ENCODE results near the gene MISP.

MISP gene

DNA sequence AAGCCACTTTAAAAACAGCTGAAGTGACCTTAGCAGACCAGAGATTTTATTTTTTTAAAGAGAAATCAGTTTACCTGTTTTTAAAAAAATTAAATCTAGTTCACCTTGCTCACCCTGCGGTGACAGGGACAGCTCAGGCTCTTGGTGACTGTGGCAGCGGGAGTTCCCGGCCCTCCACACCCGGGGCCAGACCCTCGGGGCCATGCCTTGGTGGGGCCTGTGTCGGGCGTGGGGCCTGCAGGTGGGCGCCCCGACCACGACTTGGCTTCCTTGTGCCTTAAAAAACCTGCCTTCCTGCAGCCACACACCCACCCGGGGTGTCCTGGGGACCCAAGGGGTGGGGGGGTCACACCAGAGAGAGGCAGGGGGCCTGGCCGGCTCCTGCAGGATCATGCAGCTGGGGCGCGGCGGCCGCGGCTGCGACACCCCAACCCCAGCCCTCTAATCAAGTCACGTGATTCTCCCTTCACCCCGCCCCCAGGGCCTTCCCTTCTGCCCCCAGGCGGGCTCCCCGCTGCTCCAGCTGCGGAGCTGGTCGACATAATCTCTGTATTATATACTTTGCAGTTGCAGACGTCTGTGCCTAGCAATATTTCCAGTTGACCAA, 60.1 kb downstream of the MISP start:
- TF ChIP-seq, protein P1, sequence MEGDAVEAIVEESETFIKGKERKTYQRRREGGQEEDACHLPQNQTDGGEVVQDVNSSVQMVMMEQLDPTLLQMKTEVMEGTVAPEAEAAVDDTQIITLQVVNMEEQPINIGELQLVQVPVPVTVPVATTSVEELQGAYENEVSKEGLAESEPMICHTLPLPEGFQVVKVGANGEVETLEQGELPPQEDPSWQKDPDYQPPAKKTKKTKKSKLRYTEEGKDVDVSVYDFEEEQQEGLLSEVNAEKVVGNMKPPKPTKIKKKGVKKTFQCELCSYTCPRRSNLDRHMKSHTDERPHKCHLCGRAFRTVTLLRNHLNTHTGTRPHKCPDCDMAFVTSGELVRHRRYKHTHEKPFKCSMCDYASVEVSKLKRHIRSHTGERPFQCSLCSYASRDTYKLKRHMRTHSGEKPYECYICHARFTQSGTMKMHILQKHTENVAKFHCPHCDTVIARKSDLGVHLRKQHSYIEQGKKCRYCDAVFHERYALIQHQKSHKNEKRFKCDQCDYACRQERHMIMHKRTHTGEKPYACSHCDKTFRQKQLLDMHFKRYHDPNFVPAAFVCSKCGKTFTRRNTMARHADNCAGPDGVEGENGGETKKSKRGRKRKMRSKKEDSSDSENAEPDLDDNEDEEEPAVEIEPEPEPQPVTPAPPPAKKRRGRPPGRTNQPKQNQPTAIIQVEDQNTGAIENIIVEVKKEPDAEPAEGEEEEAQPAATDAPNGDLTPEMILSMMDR (IDR thresholded peaks at IDR 0.05; ENCODE audit: extremely low read depth, missing control alignments), result no peak
- peak; percentile 27 for DNase-seq (ENCODE audit: low spot score)

DNA sequence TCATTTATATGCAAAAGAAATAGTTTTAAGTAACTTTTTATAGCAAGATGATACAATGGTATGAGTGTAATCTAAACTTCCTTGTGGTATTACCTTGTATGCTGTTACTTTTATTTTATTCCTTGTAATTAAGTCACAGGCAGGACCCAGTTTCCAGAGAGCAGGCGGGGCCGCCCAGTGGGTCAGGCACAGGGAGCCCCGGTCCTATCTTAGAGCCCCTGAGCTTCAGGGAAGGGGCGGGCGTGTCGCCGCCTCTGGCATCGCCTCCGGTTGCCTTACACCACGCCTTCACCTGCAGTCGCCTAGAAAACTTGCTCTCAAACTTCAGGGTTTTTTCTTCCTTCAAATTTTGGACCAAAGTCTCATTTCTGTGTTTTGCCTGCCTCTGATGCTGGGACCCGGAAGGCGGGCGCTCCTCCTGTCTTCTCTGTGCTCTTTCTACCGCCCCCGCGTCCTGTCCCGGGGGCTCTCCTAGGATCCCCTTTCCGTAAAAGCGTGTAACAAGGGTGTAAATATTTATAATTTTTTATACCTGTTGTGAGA, 60.7 kb downstream of the MISP start:
- peak; percentile 34 for DNase-seq (ENCODE audit: low spot score)
- TF ChIP-seq, protein P1 (IDR thresholded peaks at IDR 0.05; ENCODE audit: extremely low read depth, missing control alignments), result no peak

DNA sequence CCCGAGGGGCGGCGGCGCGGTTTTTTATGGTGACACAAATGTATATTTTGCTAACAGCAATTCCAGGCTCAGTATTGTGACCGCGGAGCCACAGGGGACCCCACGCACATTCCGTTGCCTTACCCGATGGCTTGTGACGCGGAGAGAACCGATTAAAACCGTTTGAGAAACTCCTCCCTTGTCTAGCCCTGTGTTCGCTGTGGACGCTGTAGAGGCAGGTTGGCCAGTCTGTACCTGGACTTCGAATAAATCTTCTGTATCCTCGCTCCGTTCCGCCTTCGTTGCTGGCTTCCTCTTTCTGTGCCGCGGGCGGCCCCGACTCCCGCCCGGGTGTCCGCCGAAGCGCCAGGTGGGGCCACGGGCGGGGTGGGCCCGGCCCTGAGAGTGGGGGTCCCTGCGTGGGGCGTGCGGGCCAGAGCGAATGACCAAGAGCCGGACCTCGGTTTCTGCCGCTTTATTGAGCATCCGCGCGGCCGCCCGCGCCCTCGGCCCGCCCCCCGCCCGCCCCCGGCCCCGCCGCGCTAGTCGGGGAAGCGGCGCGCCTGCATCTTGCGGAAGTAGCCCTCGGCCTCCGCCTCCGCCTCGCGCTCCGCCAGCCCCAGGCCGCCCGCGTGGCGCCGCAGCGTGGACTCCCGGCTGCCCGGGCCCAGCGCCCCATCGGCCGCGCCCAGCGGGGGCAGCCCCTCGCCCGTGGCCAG, 61.3 kb downstream of the MISP start:
- TF ChIP-seq, protein P1 (IDR thresholded peaks at IDR 0.05; ENCODE audit: extremely low read depth, missing control alignments), result no peak
- peak; percentile 54 for DNase-seq (ENCODE audit: low spot score)

GRCh38 chr19:812747-813218, 61.9 kb downstream of the MISP start:
- TF ChIP-seq, protein P1 (IDR thresholded peaks at IDR 0.05; ENCODE audit: extremely low read depth, missing control alignments), result no peak
- DNase-seq (ENCODE audit: low spot score), result no peak

GRCh38 chr19:813219-814151, 62.6 kb downstream of the MISP start:
- DNase-seq (ENCODE audit: low spot score), result peak; percentile 46
- TF ChIP-seq, protein P1 (IDR thresholded peaks at IDR 0.05; ENCODE audit: extremely low read depth, missing control alignments), result no peak

Data from GM20000 (cell line).